Suprapubic skin (tissue), 3 donors: ENCODE results near the gene CLP1.

Experiments
- CTCF ChIP-seq, 2 donors: fragments of 200-600 bp in 1 of 2; fragments of 450-650 bp in 1 of 2; sonication (generic) in 1 of 2; IDR thresholded peaks; one replicate each; pipeline ENCODE4 v1.5.1; 2016 to 2019; ENCODE audit warnings: antibody characterized with exemption in 2 of 2, mild to moderate bottlenecking in 1 of 2, moderate library complexity in 1 of 2
- POLR2A ChIP-seq, 2 donors: fragments of 450-650 bp; IDR thresholded peaks; one replicate each; pipeline ENCODE4 v1.6.1; 2017; ENCODE audit warnings: antibody characterized with exemption in 2 of 2, mild to moderate bottlenecking in 2 of 2, moderate library complexity in 2 of 2

- TF ChIP-seq CTCF (IDR thresholded peaks at IDR 0.05), result no peak
- TF ChIP-seq POLR2A (IDR thresholded peaks at IDR 0.05), result no peak
Measured at GRCh38 chr11:57620467-57620866, 37.1 kb upstream of the CLP1 start.
